NCI-H524 (cell line): ENCODE results near the gene ZNF625.
"Not testable (repeated sequence)": the region's sequence is repeated elsewhere in the genome, so short reads cannot be mapped to it uniquely, and the experiment has no call there.

Source experiments
- DNase-seq, 2 experiments: peaks; one replicate each; lab custom pipeline; 2025; lab: John Stamatoyannopoulos, UW

Gene ZNF625

DNA sequence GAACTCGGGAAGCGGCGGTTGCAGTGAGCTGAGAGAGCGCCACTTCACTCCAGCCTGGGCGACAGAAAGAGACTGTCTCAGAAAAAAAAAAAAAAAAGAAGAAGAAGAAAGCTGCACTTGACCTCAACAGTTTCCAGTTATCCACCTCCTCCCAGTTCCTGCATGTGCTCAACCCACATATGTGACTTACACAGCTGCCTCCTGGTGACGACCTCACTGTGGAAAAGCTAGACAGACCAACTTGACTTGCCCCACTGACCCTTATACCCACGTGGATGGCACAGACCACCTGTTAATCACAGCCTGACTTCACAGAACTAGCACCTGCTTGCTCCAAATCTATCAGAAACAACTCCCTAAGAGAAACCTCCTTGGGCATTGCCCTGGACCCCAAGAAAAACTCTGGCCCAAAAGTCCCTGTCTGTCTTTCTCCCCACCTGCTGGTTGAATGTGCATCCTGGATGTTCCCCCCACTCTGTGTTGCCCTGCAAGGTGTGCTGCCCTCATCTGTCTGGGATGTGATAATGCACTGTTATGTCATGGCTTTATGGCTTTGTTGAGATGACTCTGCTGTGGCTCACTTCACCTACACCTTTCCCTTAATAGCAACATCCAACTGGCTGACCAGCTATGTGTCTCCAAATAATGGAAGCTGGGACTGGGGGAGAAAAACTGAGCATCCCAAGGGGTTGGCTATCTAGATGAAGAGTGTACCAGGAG, 19.2 kb downstream of the ZNF625 start:
- DNase-seq = no peak

DNA sequence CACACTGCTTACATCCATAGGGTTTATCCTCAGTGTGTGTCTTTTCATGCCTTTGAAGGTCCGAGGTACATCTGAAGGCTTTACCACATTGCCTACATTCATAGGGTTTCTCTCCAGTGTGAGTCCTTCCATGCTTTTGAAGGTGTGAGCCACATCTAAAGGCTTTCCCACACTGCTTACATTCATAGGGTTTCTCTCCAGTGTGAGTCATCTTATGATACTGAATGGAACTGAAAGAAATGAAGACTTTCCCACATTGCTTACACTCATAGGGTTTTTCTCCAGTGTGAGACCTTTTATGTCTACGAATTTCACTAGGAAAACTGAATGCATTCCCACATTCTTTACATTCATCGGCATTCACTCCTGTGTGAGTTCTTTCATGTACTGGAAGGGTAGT, 23.5 kb downstream of the ZNF625 start:
- no peak for DNase-seq

DNA sequence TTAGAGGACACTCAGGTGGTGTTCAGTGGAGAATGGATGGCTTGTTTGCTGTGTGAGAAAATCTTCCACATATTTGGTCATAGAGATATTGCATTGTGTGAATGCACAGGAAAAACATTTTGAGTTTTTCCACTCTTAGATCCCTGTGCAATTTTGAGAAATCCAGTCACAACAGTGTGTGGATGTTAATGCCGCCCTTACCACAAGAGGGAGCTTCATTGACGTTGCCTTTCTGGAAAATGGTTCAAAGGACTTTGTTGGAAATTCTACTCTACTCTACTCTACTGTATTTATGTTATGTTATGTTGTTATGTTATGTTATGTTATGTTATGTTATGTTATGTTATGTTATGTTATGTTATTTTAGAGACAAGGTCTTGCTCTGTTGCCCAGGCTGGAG, 29.8 kb downstream of the ZNF625 start:
- peak in 1 of 2 experiments; percentile 6 for DNase-seq

DNA sequence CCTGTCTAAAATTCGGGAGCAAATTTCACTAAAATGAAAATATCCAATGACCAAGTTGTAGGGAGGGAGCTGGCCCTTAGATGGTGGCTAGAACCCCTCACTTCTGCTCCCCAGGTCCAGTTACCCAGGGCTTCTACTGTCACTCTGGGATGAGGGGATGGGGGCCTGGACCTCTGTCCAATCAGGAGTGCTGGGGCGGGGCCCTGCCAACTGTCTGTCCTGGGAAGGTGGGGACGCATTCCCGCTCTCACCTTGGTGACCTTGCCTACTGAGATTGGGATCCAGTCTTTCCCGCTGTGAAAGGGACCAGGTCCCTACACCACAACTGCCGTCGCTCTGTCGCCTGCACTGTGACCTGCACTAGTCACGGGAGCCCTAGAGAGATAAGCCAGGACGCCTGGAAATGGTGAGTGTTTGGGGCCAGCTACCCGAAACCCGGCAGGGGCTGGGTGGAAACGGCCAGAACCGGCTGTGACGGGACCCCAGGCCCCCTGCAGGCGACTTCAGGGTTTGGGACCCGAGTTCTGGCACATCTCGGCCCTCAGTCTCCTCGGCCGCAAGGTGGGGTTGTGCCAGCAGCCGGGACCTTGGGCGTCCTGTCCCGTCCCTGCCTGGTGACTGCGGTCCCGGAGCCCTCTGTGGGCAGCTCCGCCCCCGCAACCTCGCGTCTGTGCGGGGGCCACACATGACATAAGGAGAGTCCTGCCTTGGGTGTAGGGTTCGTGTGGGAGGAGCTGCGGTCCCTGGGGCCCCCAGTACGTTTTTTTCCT, 39.1 kb downstream of the ZNF625 start:
- DNase-seq = no peak

DNA sequence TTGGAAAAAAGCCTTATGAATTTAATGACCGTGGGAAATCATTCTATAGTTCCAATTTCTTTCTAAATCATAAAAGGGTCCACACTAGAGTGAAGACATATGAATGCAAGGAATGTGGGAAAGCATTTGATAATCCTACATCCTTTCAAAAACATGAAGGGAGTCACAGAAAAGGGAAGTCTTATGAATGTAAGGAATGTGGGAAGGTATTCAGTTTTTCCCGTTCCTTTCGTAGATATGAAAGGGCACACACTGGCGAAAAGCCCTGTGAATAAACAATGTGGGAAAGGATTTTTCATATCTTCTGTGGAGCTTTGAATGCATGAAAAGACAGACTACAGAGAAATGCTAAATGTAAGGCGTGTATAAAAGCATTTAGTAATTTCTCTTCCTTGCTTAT, 43.4 kb downstream of the ZNF625 start:
- DNase-seq = no peak

DNA sequence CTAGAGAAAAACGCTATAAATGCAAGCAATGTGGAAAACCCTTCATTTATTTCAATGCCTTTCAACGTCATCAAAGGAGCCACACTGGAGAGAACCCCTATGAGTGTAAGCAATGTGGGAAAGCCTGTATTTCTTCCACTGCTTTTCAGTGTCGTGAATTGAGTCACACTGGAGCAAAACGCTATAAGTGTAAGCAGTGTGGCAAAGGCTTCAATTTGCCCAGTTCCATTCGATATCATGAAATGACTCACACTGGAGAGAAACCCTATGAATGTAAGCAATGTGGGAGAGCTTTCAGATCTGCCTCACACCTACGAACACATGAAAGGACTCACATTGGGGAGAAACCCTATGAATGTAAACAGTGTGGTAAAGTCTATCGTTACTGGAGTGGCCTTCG, 43.8 kb downstream of the ZNF625 start:
- no peak for DNase-seq

DNA sequence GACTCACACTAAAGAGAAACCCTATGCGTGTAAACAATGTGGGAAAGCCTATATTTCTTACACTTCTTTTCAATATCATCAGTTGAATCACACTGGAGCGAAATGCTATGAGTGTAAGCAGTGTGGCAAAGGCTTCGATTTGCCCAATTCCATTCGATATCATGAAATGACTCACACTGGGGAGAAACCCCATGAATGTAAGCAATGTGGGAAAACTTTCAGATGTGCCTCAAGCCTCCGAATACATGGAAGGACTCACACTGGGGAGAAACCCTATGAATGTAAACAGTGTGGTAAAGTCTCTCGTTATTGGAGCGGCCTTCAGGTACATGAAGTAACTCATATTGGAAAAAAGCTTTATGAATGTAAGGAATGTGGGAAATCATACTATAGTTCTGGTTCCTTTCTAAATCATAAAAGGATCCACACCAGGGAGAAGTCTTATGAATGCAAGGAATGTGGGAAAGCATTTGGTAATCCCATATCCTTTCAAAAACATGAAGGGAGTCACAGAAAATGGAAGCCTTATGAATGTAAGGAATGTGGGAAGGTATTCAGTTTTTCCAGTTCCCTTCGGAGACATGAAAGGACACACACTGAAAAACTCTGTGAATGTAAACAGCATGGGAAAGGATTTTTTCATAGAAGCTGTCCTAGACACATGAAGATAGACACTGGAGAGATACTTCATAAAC, 44.4 kb downstream of the ZNF625 start:
- DNase-seq = no peak

DNA sequence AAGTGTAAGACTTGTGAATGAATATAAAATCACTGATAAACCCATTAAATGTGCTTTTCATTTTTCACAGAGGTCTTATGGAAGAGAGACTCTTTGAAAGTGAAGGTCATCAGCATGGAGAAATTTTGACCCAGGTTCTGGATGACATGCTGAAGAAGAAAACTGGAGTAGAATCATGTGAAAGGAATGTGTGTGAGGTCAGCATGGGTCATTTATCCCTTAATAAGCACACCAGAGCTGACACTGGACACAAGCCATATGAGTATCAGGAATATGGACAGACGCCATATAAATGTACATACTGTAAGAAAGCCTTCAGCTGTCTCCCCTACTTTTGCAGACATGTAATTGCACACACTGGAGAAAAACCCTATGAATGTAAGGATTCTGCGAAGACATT, 45.4 kb downstream of the ZNF625 start:
- DNase-seq = no peak

DNA sequence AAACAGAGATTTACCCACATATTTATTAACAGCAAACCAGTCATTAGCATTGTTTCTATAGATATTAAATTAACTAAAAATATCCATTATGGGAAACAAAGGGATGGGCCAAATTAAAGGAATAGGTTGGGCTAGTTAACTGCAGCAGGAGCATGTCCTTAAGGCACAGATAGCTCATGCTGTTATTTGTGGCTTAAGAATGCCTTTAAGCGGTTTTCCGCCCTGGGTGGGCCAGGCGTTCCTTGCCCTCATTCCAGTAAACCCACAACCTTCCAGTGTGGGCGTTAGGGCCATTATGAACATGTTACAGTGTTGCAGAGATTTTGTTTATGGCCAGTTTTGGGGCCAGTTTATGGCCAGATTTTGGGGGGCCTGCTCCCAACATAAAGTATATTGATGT, 52.6 kb downstream of the ZNF625 start:
- DNase-seq = not testable (repeated sequence)

DNA sequence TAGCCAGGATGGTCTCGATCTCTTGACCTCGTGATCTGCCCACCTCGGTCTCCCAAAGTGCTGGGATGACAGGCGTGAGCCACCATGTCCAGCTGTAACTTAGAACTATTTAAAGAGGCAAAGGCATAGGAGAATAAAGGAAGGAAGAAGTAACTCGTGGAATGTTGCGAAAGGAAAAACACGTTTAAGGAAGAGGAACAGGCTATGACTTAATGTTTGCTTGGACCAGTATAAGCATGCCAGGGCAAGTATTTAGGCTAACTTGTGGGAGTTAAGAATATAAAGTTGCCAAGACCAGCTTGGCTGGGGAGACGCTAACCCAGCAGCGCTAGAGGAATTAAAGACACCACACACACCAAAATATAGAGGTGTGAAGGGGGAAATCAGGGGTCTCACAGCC, 58.5 kb downstream of the ZNF625 start:
- no peak for DNase-seq

DNA sequence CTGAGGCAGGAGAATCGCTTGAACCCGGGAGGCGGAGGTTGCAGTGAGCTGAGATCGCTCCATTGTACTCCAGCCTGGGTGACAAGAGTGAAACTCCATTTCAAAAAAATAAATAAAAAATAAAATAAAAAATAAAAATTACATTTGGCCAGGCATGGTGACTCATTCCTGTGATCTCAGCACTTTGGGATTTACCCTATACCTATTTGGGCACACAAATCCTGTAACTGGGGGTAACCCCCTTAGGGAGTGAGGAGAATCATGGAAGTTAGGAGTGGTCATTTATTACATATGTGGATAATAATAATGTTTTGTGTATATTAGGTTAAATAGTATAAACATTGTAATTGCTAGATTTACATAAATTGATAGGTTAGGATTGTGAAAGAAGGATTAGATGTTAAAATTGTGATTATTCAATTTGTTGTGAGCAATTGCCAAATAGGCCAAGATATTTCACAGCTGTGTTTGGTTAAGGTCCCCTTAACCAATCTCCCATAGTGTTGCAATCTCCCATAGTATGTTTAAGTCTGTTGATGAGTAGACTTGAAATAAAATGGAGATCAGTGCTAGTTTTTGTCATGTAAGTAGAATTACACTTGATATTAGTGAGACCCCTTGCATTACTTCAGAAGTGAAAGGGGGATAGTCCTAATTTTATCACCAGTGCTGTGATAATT, 61.3 kb downstream of the ZNF625 start:
- DNase-seq = no peak
